CD8-positive, alpha-beta memory T cell (primary cell): ENCODE data around the gene EPAS1. TPM values are rescaled to one million over a fixed set of nuclear protein-coding genes. Genes with fewer than 3 reads are reported as not detected.

Experiments used
- CTCF ChIA-PET: fragments of 350-600 bp; sonication (Branson Sonifier 250); formaldehyde crosslinking; loops from one replicate; lab custom pipeline; 2021; ENCODE audit warnings: antibody characterized with exemption; lab: Charles Lee
- POLR2A ChIA-PET: fragments of 350-600 bp; sonication (Branson Sonifier 250); formaldehyde crosslinking; loops from one replicate; lab custom pipeline; 2021; ENCODE audit warnings: antibody characterized with exemption; lab: Charles Lee
- DNase-seq, 5 donors: peaks; one replicate each; pipeline versions ENCODE4 v3.0.0 to v3.0.0-alpha.2; 2020 to 2022; ENCODE audit warnings: mixed read lengths in 1 of 5
- H3K27ac ChIP-seq: one replicate; pipeline ENCODE4 v1.7.0; 2013; ENCODE audit warnings: low read depth, mild to moderate bottlenecking, low read length, moderate library complexity
- H3K27me3 ChIP-seq: 2 replicates; pipeline ENCODE4 v1.7.0; 2013; ENCODE audit warnings: low read length, mild to moderate bottlenecking; ENCODE audit not compliant: insufficient read depth, poor library complexity, severe bottlenecking
- H3K36me3 ChIP-seq: 2 replicates; pipeline ENCODE4 v1.7.0; 2013; ENCODE audit warnings: mild to moderate bottlenecking, low read length, moderate library complexity; ENCODE audit not compliant: insufficient read depth
- H3K4me1 ChIP-seq: 2 replicates; pipeline ENCODE4 v1.7.0; 2013; ENCODE audit warnings: mild to moderate bottlenecking, low read length, moderate library complexity; ENCODE audit not compliant: insufficient read depth
- H3K4me3 ChIP-seq: 2 replicates; pipeline ENCODE4 v1.7.0; 2013; ENCODE audit warnings: mild to moderate bottlenecking, low read length
- H3K9me3 ChIP-seq: 2 replicates; pipeline ENCODE4 v1.7.0; 2013; ENCODE audit warnings: mild to moderate bottlenecking, low read length
- H3K27ac Mint-ChIP-seq, 8 donors: one replicate each; pipeline ENCODE4 v1.8.0; 2020 to 2021; ENCODE audit warnings: mixed read lengths in 8 of 8, mild to moderate bottlenecking in 6 of 8, inconsistent platforms in 3 of 8, moderate library complexity in 3 of 8
- H3K27me3 Mint-ChIP-seq, 2 donors: one replicate each; pipeline ENCODE4 v1.8.0; 2020 to 2021; ENCODE audit warnings: mixed read lengths in 2 of 2, mild to moderate bottlenecking in 1 of 2, moderate library complexity in 1 of 2
- H3K36me3 Mint-ChIP-seq, 3 donors: one replicate each; pipeline ENCODE4 v1.8.0; 2020 to 2021; ENCODE audit warnings: mixed read lengths in 3 of 3, inconsistent platforms in 1 of 3, mild to moderate bottlenecking in 1 of 3
- H3K4me1 Mint-ChIP-seq, 3 donors: one replicate each; pipeline ENCODE4 v1.8.0; 2020 to 2021; ENCODE audit warnings: mixed read lengths in 3 of 3, inconsistent platforms in 1 of 3, mild to moderate bottlenecking in 1 of 3
- H3K4me3 Mint-ChIP-seq, 7 donors: one replicate each; pipeline ENCODE4 v1.8.0; 2020 to 2021; ENCODE audit warnings: mixed read lengths in 7 of 7, mild to moderate bottlenecking in 6 of 7, moderate library complexity in 4 of 7, inconsistent platforms in 2 of 7
- H3K9me3 Mint-ChIP-seq, 5 donors: one replicate each; pipeline ENCODE4 v1.8.0; 2020 to 2022; ENCODE audit warnings: mixed read lengths in 5 of 5, mild to moderate bottlenecking in 3 of 5, moderate library complexity in 2 of 5, inconsistent platforms in 1 of 5
- polyA plus RNA-seq: library from polyadenylated mRNA; unstranded; fragments of 300-500 nt; fragmentation: Illumina TruSeq; gene quantifications from one replicate; pipeline ENCODE4 v1.2.3, GENCODE V29; 2021
- total RNA-seq, 2 experiments: library from RNA; stranded (reverse); gene quantifications; one replicate each; pipeline ENCODE4 v1.2.3, GENCODE V29; 2021

The EPAS1 gene
- total and polyA plus RNA-seq, 3 experiments from 2014 or later, result 1.4 to 14.5 (median 9.0) TPM

- no peak for DNase-seq
- Histone ChIP-seq H3K4me3 (no peak overlapping the region), H3K36me3 (no peaks in the 10 kb centered on the region), H3K4me1 (peaks cover 16% of the 10 kb centered on the region), H3K9me3 (no peaks in the 10 kb centered on the region), H3K27me3 (no peaks in the 10 kb centered on the region), H3K27ac (no peak overlapping the region)
- peaks cover 35 to 43% (median 36%) of the 10 kb centered on the region in 3 donors for H3K4me1 Mint-ChIP-seq
- POLR2A ChIA-PET, result interaction anchor here (0.7 kb wide), 1 partner anchor 533 kb away, joined by 3 read pairs; no protein-coding TSS in a partner anchor
- CTCF ChIA-PET, result interaction anchor here (0.7 to 2.4 kb wide), 3 partner anchors 163 to 374 kb away, joined by 3 to 11 read pairs (median 3); no protein-coding TSS in a partner anchor
- peak overlapping the region in 1 of 8 donors; percentile 15 for H3K27ac Mint-ChIP-seq
- H3K36me3 Mint-ChIP-seq, result peaks cover 0 to 4% (median 0%) of the 10 kb centered on the region in 3 donors
- no peaks in the 10 kb centered on the region for H3K27me3 Mint-ChIP-seq
- no peaks in the 10 kb centered on the region for H3K9me3 Mint-ChIP-seq
- H3K4me3 Mint-ChIP-seq, result no peak overlapping the region
Measured at GRCh38 chr2:46367286-46367685, 70.1 kb downstream of the EPAS1 start.

GRCh38 chr2:46368401-46368800 lies 71.2 kb downstream of the EPAS1 start:
- no peaks in the 10 kb centered on the region for H3K9me3 Mint-ChIP-seq
- Histone ChIP-seq H3K27ac (no peak overlapping the region), H3K9me3 (no peaks in the 10 kb centered on the region), H3K4me1 (peaks cover 8% of the 10 kb centered on the region), H3K36me3 (no peaks in the 10 kb centered on the region), H3K4me3 (no peak overlapping the region), H3K27me3 (no peaks in the 10 kb centered on the region)
- ChIA-PET CTCF (no interaction called here), POLR2A (no interaction called here)
- H3K27me3 Mint-ChIP-seq, result no peaks in the 10 kb centered on the region
- H3K36me3 Mint-ChIP-seq, result peaks cover 0 to 4% (median 0%) of the 10 kb centered on the region in 3 donors
- no peak overlapping the region for H3K4me3 Mint-ChIP-seq
- H3K4me1 Mint-ChIP-seq, result peaks cover 28 to 33% (median 29%) of the 10 kb centered on the region in 3 donors
- no peak overlapping the region for H3K27ac Mint-ChIP-seq
- no peak for DNase-seq

GRCh38 chr2:46369783-46370182 lies 72.6 kb downstream of the EPAS1 start:
- H3K36me3 ChIP-seq, result no peaks in the 10 kb centered on the region
- no peaks in the 10 kb centered on the region for H3K4me1 ChIP-seq
- Mint-ChIP-seq H3K27me3 (peaks cover 0 to under 1% of the 10 kb centered on the region in 2 donors), H3K4me1 (peaks cover 17 to 22% (median 19%) of the 10 kb centered on the region in 3 donors), H3K27ac (peak overlapping the region in 5 of 8 donors; percentile 45 to 89 (median 68)), H3K4me3 (peak overlapping the region in 4 of 7 donors; percentile 0 to 72 (median 42)), H3K9me3 (no peaks in the 10 kb centered on the region), H3K36me3 (peaks cover 0 to 4% (median 0%) of the 10 kb centered on the region in 3 donors)
- H3K4me3 ChIP-seq, result no peak overlapping the region
- ChIA-PET CTCF (interaction anchor here (1.1 kb wide), 1 partner anchor 9 kb away, joined by 3 read pairs; no protein-coding TSS in a partner anchor), POLR2A (no interaction called here)
- no peak overlapping the region for H3K27ac ChIP-seq
- H3K9me3 ChIP-seq, result no peaks in the 10 kb centered on the region
- no peaks in the 10 kb centered on the region for H3K27me3 ChIP-seq
- peak in 2 of 5 donors; percentile 21 to 37 for DNase-seq

DNA sequence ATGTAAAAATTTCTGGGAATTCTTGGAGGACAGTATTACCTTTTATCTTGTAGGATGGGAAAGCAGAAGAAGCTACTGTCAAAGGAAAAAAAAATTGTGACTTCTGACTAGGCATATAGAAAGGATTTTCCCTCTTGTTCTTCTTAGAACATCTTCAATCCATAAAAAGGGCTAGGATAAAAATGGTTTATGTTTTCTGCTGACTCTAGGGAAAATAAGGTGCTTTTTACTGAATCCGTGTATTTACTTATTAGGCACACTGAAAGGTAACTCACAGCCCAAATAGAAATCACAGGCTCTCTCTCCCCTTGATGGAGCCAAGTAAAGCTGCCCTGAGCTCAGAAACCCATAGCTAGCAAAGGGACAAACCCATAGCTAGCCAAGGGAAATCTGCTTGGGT lies 74.6 kb downstream of the EPAS1 start:
- H3K27me3 Mint-ChIP-seq, result peaks cover 0 to 4% of the 10 kb centered on the region in 2 donors
- H3K27me3 ChIP-seq, result no peaks in the 10 kb centered on the region
- CTCF ChIA-PET, result interaction anchor here (1.1 kb wide), 1 partner anchor 378 kb away, joined by 4 read pairs; no protein-coding TSS in a partner anchor
- H3K4me1 Mint-ChIP-seq, result peaks cover 13 to 19% (median 17%) of the 10 kb centered on the region in 3 donors
- H3K36me3 Mint-ChIP-seq, result peaks cover 0 to 4% (median 0%) of the 10 kb centered on the region in 3 donors
- no peak overlapping the region for H3K4me3 ChIP-seq
- H3K27ac ChIP-seq, result no peak overlapping the region
- no peaks in the 10 kb centered on the region for H3K9me3 ChIP-seq
- no peak overlapping the region for H3K4me3 Mint-ChIP-seq
- no peaks in the 10 kb centered on the region for H3K36me3 ChIP-seq
- no peaks in the 10 kb centered on the region for H3K9me3 Mint-ChIP-seq
- H3K4me1 ChIP-seq, result no peaks in the 10 kb centered on the region
- no peak for DNase-seq
- POLR2A ChIA-PET, result no interaction called here
- H3K27ac Mint-ChIP-seq, result no peak overlapping the region

GRCh38 chr2:46372475-46372874 lies 75.3 kb downstream of the EPAS1 start:
- H3K27me3 ChIP-seq, result no peaks in the 10 kb centered on the region
- Mint-ChIP-seq H3K4me1 (peaks cover 13 to 19% (median 17%) of the 10 kb centered on the region in 3 donors), H3K27me3 (peaks cover 0 to 4% of the 10 kb centered on the region in 2 donors), H3K4me3 (no peak overlapping the region), H3K27ac (no peak overlapping the region), H3K9me3 (no peaks in the 10 kb centered on the region), H3K36me3 (peaks cover 0 to 4% (median 0%) of the 10 kb centered on the region in 3 donors)
- H3K9me3 ChIP-seq, result no peaks in the 10 kb centered on the region
- H3K36me3 ChIP-seq, result no peaks in the 10 kb centered on the region
- DNase-seq, result no peak
- CTCF ChIA-PET, result interaction anchor here (1.1 to 1.2 kb wide), 2 partner anchors 46 to 379 kb away, joined by 3 to 4 read pairs; no protein-coding TSS in a partner anchor
- H3K4me3 ChIP-seq, result no peak overlapping the region
- no peaks in the 10 kb centered on the region for H3K4me1 ChIP-seq
- no peak overlapping the region for H3K27ac ChIP-seq
- POLR2A ChIA-PET, result no interaction called here

GRCh38 chr2:46373238-46373637 lies 76.0 kb downstream of the EPAS1 start:
- ChIA-PET CTCF (interaction anchor here (1.1 to 1.2 kb wide), 2 partner anchors 46 to 380 kb away, joined by 3 to 4 read pairs; no protein-coding TSS in a partner anchor), POLR2A (no interaction called here)
- no peak overlapping the region for H3K27ac Mint-ChIP-seq
- H3K4me3 ChIP-seq, result no peak overlapping the region
- H3K4me3 Mint-ChIP-seq, result no peak overlapping the region
- H3K9me3 ChIP-seq, result no peaks in the 10 kb centered on the region
- H3K27me3 Mint-ChIP-seq, result peaks cover 0 to 4% of the 10 kb centered on the region in 2 donors
- H3K27ac ChIP-seq, result no peak overlapping the region
- DNase-seq, result no peak
- peaks cover 11 to 15% (median 13%) of the 10 kb centered on the region in 3 donors for H3K4me1 Mint-ChIP-seq
- no peaks in the 10 kb centered on the region for H3K27me3 ChIP-seq
- peaks cover 0 to 4% (median 0%) of the 10 kb centered on the region in 3 donors for H3K36me3 Mint-ChIP-seq
- H3K36me3 ChIP-seq, result no peaks in the 10 kb centered on the region
- H3K4me1 ChIP-seq, result no peaks in the 10 kb centered on the region
- no peaks in the 10 kb centered on the region for H3K9me3 Mint-ChIP-seq

DNA sequence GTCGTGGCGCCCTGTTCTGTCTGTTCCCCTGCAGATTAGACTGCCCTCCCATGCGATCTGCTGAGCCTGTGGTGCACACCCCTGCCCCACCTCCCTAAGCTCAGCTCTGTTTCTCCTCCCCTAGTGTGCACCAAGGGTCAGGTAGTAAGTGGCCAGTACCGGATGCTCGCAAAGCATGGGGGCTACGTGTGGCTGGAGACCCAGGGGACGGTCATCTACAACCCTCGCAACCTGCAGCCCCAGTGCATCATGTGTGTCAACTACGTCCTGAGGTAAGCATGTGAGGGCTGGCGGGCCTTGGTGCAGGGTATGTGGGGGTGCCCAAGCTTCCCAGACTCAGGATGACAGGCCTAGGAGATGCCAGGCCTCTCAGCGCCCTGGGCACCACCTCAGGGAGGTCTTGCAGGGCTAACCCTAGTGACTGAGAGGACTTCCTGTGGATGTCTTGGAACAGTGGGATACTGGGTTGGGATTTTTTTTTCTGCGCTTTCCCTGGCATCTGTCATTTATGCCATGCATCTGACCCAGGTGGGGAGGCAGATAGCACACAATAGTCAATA lies 78.4 kb downstream of the EPAS1 start:
- H3K4me3 Mint-ChIP-seq, result no peak overlapping the region
- DNase-seq, result peak in 1 of 5 donors; percentile 23
- Histone ChIP-seq H3K27ac (no peak overlapping the region), H3K4me3 (no peak overlapping the region), H3K27me3 (no peaks in the 10 kb centered on the region), H3K4me1 (no peaks in the 10 kb centered on the region), H3K9me3 (no peaks in the 10 kb centered on the region), H3K36me3 (no peaks in the 10 kb centered on the region)
- peaks cover 0 to 5% of the 10 kb centered on the region in 2 donors for H3K27me3 Mint-ChIP-seq
- H3K4me1 Mint-ChIP-seq, result no peaks in the 10 kb centered on the region
- H3K27ac Mint-ChIP-seq, result no peak overlapping the region
- no peaks in the 10 kb centered on the region for H3K9me3 Mint-ChIP-seq
- ChIA-PET POLR2A (no interaction called here), CTCF (interaction anchor here (1.2 kb wide), 1 partner anchor 10 kb away, joined by 7 read pairs; no protein-coding TSS in a partner anchor)
- H3K36me3 Mint-ChIP-seq, result no peaks in the 10 kb centered on the region

GRCh38 chr2:46376586-46376985 lies 79.4 kb downstream of the EPAS1 start:
- Histone ChIP-seq H3K36me3 (no peaks in the 10 kb centered on the region), H3K4me1 (no peaks in the 10 kb centered on the region), H3K27me3 (no peaks in the 10 kb centered on the region), H3K27ac (no peak overlapping the region), H3K4me3 (no peak overlapping the region), H3K9me3 (no peaks in the 10 kb centered on the region)
- Mint-ChIP-seq H3K36me3 (no peaks in the 10 kb centered on the region), H3K9me3 (no peaks in the 10 kb centered on the region), H3K4me3 (no peak overlapping the region), H3K4me1 (no peaks in the 10 kb centered on the region), H3K27me3 (peaks cover 0 to 5% of the 10 kb centered on the region in 2 donors), H3K27ac (no peak overlapping the region)
- DNase-seq, result peak in 1 of 5 donors; percentile 8
- ChIA-PET POLR2A (no interaction called here), CTCF (no interaction called here)
